Activated naive CD4-positive, alpha-beta T cell treated with anti-CD3 and anti-CD28 coated beads, Interleukin-2, amount 50 U/mL, for 16 hours (primary cell): ENCODE results near the gene SMARCAL1.

ENCODE experiments used
- DNase-seq: peaks from one replicate; pipeline ENCODE4 v3.0.0-alpha.2; 2020

SMARCAL1 gene

DNA sequence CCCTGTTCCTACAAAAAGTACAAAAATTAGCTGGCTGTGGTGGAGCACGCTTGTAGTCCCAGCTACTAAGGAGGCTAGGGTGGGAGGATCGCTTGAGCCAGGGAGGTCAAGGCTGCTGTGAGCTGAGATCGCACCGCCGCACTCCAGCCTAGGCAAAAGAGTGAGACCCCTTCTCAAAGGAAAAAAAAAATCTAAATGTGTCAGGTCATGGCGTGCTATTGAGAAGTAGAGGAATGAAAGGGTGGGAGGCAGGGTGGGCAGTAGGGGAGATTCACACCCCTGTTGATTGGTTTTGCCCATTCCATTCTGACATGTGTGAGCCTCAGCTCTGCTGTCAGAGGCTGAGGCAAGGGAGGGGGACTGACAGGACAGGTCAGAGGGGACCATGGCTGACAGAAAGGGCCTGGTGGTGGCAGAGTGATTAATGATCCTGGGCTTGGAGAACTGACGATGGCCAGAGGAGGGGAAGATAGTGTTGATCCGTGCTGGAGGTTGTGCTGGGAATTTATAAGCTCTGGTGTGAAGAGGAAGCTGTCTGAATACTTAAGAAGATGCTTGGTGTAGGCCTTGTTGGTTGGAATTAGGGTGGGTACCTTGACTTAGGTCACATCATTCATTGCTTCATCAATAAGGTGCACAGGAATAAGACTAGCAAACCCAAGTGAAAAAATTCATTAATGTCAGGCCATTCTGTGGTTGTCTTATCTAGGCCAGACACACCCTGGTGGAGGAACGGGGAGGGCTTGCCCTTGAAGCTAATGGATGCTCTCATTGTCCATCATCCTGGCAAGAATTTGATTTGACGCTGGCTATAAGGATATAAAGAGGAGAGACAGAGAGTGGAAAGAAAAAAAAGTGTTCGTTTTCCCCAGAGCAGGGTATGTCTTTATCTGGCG is 19.1 kb upstream of the SMARCAL1 start:
- DNase-seq: no peak

DNA sequence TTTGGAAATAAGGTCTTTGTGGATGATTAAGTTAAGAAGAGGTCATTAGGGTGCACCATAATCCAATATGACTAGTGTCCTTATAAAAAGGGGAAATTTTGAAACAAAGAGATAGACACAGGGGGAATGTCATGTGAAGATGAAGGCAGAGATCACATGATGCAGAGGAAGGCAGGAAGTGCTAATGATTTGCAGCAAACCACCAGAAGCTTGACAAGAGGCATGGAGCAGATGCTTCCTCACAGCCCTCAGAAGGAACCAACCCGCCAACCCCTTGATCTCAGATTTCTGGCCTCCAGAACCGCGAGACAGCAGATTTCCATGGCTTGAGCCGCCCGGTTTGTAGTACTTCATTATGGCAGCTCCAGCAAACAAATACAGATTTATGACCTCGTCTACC is 17.4 kb upstream of the SMARCAL1 start:
- no peak for DNase-seq

DNA sequence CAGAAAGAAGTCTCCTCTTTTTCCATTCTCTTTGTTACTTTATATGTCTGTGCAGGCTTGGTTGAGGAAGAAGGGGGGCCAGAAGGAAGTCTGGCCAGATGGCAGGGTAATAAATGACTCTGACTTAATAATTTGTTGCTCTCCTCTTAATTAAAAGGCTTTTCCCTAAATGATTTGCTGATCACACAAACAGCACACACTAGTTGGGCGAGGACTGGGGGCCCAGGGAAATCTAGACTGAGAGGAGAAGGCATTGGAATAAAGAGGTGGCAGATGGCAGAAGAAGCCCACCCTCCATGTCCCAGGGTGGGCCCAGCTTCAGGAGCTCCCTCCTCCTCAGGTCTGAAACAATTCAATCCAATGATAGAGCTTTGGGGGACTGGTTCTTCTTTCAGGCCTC is 12.7 kb upstream of the SMARCAL1 start:
- no peak for DNase-seq

DNA sequence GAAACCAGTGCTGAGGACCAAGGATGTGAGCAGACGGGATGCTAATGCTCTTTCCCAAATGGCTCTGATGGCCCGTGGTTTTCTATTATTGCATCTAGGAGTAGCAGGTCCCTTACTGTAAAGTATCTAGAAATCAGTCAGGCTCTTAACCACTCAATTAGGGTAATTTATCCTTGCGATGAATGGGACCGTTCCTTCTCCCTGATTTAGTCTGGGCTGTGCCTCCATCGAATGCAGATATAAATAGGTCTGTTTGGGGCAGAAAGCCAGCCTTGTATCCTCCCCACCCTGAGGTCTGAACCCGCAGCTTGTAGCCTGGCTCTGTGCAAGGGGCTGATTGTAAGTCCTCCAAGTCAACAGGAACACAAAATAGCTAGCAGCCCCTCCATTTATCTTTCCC is 9.5 kb upstream of the SMARCAL1 start:
- DNase-seq: no peak

DNA sequence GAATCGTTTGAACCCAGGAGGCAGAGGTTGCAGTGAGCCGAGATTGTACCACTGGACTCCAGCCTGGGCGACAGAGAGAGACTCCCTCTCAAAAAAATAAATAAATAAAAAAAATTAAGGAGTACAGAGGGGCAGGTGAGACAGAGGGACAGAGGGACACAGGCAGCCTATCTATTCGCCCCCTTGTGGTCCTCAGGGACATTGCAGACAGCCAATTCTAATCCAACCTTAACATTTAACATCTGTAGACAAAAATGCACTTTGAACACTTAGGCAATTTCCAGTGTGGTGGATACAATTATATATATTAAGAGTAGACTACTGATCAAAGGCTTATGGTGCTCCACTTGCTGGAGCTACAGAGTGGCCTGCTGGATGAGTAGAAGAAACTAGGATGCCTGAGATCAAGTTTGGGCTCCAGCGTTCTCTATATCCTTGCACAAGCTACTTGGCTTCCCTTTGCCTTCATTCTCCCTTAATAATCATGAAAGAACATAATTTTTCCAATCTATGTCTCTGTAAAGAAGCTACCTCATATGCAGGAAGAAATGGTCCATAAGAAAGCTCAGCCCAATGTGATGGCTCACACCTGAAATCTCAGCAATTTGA is 8.2 kb upstream of the SMARCAL1 start:
- DNase-seq: peak; percentile 51

DNA sequence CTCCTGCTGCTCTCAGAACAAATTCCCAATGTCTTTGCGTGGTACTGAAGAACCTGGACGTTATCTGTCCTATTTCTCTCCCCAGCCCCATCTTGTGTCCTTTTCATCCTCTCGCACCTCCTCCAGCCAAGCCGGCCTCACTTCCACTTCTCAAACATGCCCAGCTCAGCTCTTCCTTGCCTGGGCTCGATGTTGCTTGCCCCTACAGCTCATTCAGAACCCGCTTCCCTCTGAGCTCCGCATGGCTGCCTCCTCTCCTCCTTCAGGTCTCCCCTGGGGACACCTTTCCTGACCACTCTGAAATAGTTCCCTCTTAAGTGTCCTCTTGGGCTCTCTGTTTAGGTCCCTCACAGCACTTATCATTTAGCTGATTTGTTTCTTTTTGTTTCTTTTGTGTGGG is 6.7 kb upstream of the SMARCAL1 start:
- no peak for DNase-seq

DNA sequence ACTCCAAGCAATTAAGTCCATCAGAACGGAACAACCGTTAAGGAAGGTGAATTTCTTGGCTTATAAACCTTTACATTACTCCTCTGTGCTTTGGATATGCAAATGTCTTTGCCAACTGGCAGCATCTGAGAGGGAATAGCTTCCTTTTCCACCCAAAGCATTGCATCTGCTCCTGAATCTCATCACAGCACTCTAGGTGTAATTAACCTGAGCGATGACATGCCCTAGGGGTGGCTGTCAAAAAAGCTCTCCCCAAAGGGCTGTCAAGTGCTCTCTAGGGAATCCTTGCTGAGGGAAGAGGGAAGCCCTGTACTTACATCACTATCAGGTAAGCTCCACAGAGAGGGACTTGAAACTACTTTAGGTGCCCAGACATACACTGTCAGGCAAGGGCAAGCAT is 5.5 kb upstream of the SMARCAL1 start:
- no peak for DNase-seq

DNA sequence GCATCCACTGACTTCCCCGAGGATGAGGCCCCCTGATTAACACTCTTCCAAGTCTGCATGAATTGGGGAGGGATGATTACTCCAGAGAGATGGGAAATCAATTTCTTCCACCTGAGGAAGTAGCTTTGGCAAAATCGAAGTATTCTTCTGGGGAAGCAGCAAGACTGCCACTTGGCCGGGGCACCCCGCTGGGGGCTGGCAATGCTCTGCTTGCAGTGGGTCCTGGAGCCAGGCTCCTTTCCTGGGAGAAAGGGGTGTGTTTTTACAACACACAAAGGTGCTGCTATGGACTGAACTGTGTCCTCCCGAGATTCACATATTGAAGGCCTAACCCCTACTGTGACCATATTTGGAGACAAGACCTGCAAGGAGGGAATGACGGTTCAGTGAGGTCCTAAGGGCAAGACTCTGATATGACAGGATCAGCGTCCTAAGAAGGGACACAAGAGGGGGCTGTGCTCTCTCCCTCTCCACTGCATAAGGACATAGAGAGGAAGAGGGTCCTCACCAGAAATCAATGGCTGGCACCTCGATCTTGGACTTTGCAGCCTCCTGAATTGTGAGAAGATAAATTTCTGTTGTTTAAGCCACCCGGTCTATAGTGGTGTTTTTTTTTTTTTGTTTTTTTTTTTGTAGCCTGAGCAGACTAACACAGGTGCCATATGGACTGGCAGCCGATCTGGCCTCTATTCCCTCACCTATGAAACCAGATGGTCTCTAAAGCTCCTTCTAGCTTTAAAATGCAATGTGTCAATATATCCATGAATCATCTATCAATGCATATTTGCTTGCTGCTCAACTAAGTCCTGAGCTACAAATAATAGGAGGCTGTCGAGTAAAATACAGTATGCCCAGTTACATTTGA is 3.6 kb upstream of the SMARCAL1 start:
- DNase-seq: no peak

DNA sequence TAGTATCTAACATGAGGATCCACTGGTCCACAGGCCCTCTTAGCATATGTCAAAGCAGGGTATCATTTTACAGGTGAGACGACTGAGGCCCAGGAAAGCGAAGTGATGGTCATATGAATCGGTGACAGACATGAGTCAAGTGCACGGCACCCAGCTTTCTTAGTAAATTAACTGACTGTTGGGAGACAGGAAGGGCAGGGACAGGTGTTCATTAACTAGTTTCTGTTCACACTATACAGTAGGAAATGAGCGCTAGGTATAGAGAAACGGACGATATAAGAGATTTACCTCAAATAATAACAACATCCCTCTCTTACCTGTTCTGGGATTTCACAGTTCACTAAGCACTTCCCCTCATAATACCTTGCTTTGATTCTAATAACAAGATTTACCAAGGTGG is 1.7 kb upstream of the SMARCAL1 start:
- DNase-seq: no peak

DNA sequence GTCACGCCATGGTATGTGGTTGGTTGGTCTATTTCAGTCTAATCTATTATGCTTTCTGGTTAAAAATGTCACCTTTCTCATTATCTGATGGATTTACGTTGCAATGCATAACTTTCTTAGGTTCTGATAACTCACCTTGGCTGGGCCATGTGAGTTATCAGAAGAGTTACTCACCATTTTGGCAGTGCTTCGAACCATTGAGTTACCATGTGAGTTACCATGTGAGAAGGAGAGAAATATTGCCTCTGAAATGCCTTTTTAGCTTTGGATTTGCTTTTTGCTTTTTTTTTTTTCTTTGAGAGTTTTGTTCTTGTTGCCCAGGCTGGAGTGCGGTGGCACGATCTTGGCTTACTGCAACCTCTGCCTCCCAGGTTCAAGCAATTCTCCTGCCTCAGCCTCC is 1.6 kb downstream of the SMARCAL1 start:
- no peak for DNase-seq

DNA sequence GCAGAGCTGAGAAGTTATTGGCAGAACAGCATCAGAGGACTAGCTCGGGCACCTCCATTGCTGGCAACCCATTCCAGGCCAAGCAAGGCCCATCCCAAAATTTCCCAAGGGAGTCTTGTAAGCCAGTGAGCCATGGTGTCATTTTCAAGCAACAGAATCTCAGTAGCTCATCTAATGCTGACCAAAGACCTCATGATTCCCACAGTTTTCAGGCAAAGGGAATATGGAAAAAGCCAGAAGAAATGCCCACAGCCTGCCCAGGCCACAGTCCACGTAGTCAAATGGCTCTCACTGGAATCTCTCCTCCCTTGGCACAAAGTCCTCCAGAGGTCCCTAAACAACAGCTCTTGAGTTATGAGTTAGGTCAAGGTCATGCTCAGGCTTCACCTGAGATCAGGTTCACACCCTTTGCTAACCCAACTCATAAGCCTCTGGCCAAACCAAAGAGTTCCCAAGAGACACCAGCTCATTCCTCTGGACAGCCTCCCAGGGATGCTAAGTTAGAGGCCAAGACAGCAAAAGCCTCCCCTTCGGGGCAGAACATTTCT is 2.6 kb downstream of the SMARCAL1 start:
- DNase-seq: no peak

DNA sequence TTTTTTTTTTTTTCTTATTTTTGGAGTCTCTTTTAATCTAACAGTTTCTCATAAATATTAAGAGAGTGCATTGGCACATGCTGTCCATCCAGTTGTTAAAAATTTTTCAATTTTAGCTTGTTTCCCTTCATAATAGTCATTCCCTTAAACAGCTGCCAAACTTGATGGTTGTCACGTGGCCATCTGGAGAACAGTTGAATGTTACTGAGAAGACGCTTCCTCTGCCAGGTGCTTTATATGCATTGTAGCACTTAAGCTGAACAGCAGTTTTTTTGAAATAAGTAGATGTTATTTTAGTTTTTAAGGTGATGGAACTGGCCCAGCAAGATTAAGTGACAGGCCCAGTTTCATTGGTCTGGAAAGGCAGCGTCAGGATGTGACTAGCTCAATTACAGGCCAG is 3.3 kb downstream of the SMARCAL1 start:
- no peak for DNase-seq

DNA sequence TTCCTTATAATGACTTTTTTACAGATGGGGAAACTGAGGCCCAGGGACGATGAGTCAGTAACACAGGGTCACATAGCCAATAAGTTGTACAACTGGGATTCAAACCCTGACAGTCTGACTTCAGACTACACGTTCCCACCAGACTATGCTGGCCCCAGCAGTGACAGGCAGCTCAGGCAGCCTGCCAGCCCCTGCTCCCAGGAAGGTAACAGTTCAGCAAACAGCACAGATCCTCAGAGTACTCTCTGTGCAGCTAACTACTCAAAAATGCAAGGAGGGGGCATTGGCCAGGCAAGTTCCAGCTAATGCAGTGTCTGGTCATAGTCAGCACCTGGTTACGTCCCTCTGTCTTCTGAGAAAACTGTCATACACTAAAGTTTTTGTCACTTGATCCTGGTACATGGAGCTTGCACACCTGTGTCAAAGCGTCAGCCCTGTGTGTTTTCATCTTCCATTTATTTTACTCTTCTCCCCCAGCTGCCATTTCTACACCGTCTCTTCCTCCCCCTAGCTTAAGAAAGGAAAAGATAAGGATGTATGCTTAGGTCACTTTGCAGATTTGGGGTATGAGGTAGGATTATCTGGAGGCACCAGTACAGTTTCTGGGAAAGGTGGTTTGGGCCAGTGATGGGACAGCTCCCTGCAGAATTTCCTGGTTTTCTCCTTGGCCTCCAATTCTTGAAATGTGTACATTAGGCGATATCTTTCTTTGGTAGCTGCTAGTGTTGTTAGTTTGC is 4.5 kb downstream of the SMARCAL1 start:
- no peak for DNase-seq

DNA sequence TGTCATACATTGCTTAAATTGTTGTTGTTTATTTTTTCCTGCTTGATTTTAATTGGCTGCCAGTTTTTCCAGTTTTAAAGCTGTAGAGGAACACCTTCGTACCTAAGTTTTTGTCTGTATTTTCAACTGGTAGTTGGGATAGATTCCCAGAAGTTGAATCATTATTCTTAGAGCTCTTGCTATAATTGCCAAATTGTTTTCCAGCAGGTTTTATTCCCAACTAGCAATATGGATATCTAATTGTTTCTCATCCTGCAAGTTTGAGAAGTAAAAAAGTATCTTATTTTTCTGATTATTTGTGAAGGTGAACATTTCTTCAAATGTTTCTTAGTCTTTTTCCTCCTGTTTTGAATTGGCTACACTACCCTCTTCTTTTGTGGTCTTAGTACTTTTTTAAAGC is 6.7 kb downstream of the SMARCAL1 start:
- no peak for DNase-seq

DNA sequence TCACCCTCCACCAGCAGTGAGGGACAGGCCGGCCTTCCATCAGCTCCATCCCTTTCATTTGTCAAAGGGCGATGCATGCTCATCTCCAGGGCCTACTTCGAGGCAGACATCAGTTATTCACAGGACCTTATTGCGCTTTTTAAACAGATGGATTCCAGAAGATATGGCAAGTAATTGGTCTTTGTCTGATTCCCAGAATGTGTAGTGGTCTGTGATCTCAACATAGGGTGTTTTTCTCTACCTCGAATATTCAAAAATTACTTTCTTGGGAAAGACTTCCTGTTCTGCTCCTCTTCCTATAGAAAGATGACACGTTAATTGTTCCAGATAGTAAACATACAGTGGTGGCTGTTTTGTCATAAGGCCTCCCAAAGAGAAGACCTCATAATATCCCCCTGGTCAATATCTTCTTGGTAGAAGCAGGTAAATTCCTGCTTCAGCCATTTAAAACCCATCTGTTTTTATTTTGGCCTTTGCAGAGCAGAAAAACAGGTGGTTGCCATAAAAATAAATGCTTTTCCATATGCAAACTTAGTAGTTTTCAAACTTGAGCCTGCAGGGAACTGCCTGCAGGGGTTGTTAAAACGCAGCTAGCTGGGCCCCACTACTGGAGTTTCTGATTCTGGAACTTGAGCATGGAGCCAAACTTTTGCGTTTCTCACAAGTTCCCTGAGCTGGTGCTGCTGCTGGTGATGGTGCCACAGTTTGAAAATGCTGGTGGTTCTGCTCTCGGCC is 8.2 kb downstream of the SMARCAL1 start:
- no peak for DNase-seq

DNA sequence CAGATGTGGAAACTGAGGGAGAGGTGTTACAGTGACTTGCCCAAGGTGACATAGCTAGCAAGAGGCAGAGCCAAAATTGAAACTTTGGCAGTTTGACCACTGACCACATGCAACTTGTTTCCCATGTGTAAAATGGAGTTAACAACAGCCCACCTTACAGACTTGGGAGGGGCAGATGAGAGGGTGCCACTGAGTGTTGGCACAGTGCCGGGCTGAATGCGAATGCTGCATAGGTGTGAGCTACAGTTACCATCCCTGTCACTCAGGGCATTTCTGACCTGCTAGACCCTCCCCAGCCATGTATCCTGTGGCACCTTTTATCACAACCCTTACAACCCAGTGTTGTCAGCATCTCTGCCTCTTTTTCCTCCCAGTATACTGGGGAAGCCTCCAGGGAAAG is 10.8 kb downstream of the SMARCAL1 start:
- no peak for DNase-seq

DNA sequence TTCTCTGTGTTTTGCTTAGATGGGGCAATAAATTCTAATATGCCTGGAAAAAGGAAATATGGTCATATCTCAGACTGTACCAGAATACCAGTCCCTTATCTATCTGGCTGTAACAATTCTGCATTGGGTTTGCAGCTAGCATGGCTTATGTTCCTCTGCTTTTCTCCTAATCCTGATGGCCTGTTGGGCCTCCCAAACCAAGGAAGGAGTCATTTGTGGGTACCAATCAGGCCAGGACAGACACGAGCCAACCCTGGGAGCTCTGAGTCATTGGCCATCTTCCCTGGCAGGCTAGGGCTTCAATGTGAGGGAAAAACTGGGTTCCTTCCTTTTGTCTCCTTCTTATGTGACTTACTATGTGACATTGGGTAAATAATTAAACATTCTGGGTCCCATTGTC is 12.0 kb downstream of the SMARCAL1 start:
- no peak for DNase-seq

DNA sequence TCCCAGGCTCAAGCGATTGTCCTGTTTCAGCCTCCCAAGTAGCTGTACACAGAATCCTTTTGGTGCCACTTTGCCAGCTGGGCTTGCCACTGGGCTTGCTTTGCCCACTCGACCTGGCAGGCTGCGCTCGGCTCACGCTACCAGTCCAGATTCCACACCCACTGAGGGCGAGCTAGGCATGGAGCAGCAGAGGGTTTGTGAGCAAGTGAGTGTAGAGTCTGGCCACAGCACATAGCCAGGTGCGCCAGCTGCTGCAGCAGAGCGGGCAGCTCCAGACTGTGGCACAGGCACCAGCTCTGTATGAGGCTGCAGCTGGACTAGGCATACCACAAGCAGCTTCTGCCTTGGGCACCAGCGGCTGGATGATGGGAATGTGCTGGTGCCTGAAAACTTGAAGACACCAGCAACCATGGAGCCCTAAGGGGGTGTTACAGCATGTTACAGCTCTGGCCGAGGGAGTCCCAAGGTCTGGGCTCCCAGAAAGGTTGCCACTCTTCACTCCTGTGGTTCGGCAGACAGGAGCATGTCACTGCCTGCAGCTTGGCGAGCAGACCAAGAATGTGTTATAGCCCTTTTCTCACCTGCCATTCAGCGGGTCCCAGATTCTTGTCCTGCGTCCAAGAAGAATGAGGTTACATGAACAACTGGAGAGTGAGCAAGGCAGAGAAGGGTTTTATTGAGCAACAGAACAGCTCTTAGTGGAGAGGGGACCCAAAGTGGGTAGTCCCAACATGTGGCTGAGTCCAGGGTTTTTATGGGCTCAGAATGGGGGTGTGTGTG is 12.9 kb downstream of the SMARCAL1 start:
- DNase-seq: no peak

DNA sequence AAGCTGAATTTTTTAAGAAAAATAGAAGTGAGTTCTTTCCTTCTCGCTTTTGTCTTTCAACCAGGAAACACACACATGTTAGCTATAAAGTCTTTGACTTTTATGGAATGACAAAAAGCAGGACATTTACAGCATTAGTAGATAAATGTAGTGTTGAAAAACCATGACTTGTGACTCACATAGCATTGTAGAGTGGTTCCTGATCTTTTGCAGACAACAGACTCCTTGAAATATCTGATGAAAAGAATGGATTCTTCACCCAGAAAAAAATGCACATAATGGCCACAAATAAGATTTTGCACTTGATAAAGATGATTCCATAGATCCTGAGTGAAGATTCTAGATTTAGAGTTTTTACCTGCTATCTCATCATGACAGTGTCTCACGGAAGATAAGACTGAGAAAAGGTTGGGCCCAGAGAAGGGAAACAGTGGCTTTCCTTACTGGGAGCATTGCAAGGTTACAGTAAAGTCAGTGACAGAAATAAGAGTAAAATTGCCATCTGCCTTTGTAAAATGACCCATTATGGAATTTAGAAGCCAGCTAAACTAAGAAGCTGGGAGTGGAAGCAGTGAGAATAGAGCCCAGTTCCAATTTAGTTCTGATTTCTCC is 14.0 kb downstream of the SMARCAL1 start:
- no peak for DNase-seq

DNA sequence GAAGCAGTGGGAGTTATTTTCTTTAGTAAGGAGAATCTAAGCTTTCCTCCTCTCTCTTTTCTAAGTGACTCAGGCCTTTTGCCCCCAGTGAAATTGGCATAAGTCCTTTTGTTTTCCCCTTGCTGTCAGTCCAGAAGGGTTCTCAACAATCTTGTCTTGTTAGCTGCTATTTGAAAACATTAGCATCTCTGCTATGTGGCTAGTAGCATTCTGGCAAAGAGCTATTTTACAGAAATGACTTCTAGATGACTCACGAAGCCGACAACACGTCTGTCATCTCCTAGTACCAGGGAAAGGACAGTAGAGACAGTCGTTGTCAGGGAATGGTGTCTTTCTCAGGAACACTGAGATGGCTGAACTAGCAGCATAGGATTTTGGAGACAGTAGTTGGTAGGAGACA is 14.7 kb downstream of the SMARCAL1 start:
- DNase-seq: no peak
